ENCODE data around the gene TBX5. TPM values are rescaled to one million over a fixed set of nuclear protein-coding genes. Genes with fewer than 3 reads are reported as not detected.

TBX5 gene
- not detected for total RNA-seq

- no peak for DNase-seq
- H3K4me3 Mint-ChIP-seq = no peak within 1 kb of the TSS
- peaks cover 93% of the 10 kb centered on the region for H3K27me3 Mint-ChIP-seq
- H3K9me3 Mint-ChIP-seq = no peaks in the 10 kb centered on the region
- ChIA-PET POLR2A (no interaction called here), CTCF (interaction anchor here (1.5 kb wide), 1 partner anchor 34 kb away, joined by 5 read pairs; no protein-coding TSS in a partner anchor)
- H3K36me3 Mint-ChIP-seq (ENCODE audit: low read depth) = peaks cover 4% of the 10 kb centered on the region
- peaks cover 4% of the 10 kb centered on the region for H3K4me1 Mint-ChIP-seq
- peak within 1 kb of the TSS; percentile 16 for H3K27ac Mint-ChIP-seq
Measured at GRCh38 chr12:114405519-114406271, at the start of gene TBX5. Gene TBX5 (minus strand): TSS chr12:114406144. CDS start chr12:114403898, 2,246 bp downstream.

DNA sequence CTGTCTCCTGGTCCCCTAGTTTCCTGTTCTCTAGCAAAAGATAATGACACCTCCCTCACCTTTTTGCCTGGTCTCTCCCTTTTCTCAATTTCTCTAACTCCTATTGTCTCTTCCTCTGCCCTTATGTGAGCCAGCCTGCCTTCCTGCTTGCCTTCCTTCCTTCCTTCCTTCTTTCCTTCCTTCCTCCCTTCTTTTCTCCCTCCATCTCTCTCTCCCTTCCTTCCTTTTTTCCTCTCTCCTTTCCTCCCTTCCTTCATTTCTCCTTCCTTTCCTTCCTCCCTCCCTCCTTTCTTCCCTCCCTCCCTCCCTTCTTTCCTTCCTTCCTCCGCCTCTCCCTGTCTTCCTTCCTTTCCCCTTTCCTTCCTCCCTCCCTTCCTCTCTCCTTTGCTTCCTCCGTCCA lies 45.7 kb upstream of the TBX5 start:
- DNase-seq = no peak
- no peaks in the 10 kb centered on the region for H3K9me3 Mint-ChIP-seq
- no peak overlapping the region for H3K27ac Mint-ChIP-seq
- CTCF ChIA-PET = no interaction called here
- H3K4me3 Mint-ChIP-seq = no peak overlapping the region
- no peaks in the 10 kb centered on the region for H3K4me1 Mint-ChIP-seq
- H3K27me3 Mint-ChIP-seq = peaks cover 47% of the 10 kb centered on the region
- no peaks in the 10 kb centered on the region for H3K36me3 Mint-ChIP-seq (ENCODE audit: low read depth)
- POLR2A ChIA-PET = no interaction called here

DNA sequence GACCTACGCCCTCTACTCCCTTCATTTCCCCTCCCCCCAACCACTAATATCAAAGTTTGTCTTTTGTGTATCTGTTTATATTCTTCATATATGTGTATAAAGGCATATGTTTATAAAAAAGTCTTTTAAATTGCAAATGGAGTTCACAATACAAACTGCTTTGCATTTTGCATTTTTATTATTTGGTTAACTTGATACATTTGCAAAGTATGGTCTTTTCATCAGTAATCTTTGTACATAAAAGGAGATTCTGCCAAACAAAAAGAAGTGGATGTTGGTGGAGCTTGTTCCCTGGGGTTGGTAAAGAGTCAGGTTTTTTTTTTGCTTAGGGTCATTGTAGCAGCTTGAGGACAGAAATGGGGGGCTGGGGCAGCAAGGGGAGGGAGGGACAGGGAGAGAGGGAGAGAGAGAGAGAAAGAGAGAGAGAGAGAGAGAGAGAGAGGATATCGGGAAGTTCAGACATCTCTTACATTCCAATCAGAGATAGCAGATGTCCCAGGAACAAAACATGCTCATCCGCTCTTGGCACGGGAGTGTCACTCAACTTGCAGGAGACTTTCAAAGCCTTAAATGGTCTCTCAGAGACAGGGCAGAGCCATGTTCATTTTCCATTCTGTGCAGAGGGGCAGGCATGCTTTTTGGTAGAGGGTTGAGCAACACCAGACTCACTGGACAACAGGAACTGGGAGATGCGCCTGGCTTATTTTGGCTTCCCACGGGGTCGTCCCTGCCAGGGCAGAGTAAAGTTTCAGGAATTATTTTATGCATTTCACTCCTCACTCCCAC lies 44.8 kb upstream of the TBX5 start:
- H3K36me3 Mint-ChIP-seq (ENCODE audit: low read depth) = no peaks in the 10 kb centered on the region
- H3K27ac Mint-ChIP-seq = no peak overlapping the region
- ChIA-PET CTCF (no interaction called here), POLR2A (no interaction called here)
- no peak for DNase-seq
- no peaks in the 10 kb centered on the region for H3K4me1 Mint-ChIP-seq
- no peak overlapping the region for H3K4me3 Mint-ChIP-seq
- peaks cover 56% of the 10 kb centered on the region for H3K27me3 Mint-ChIP-seq
- H3K9me3 Mint-ChIP-seq = no peaks in the 10 kb centered on the region

- CTCF ChIA-PET = no interaction called here
- no peaks in the 10 kb centered on the region for H3K4me1 Mint-ChIP-seq
- no peaks in the 10 kb centered on the region for H3K9me3 Mint-ChIP-seq
- no peak overlapping the region for H3K4me3 Mint-ChIP-seq
- POLR2A ChIA-PET = no interaction called here
- DNase-seq = no peak
- peaks cover 61% of the 10 kb centered on the region for H3K27me3 Mint-ChIP-seq
- no peak overlapping the region for H3K27ac Mint-ChIP-seq
- no peaks in the 10 kb centered on the region for H3K36me3 Mint-ChIP-seq (ENCODE audit: low read depth)
Measured at GRCh38 chr12:114450019-114450418, 44.1 kb upstream of the TBX5 start.

GRCh38 chr12:114448618-114448933 lies 42.6 kb upstream of the TBX5 start:
- ChIA-PET CTCF (no interaction called here), POLR2A (no interaction called here)
- H3K27ac Mint-ChIP-seq = no peak overlapping the region
- H3K4me3 Mint-ChIP-seq = no peak overlapping the region
- H3K9me3 Mint-ChIP-seq = no peaks in the 10 kb centered on the region
- no peak for DNase-seq
- H3K4me1 Mint-ChIP-seq = no peaks in the 10 kb centered on the region
- H3K27me3 Mint-ChIP-seq = peaks cover 75% of the 10 kb centered on the region
- no peaks in the 10 kb centered on the region for H3K36me3 Mint-ChIP-seq (ENCODE audit: low read depth)

DNA sequence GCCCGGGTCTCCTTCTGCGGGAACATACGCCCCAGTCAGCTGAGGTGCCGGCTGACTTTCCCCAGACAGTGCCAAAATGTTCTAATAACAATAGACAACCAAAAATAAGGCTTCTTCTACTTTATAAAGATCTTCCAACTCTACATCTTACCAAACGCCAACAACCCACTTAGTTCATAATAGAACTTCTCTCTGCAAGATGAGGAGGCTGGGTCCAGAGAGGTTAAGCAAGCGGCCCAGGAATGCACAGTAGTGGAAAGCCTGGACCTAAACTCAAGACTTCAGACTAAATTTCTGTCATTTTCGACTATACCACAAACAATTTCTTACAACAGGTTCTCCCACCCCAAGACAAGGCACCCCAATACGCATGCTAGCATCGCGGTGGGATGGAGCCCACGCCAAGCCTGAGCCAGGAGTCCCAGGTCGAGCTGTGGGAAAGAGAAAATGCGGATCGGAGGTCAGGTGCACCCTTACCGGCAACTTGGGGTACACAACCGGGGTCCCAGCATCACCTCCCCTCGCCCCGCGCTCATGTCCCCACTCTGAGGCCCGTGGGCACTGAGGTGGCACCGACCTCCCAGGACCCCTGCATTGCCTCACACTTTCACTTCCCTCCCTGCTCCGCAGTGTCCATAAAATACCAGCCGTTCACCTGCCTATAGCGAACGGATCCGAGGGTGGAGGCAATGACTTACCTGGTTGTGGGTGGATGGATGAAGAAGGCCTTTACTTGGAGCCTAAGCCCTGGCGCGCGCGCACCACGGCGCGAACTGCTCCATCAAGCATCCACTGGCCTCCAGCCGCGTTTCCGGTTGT lies 42.1 kb upstream of the TBX5 start:
- CTCF ChIA-PET = no interaction called here
- Mint-ChIP-seq H3K27me3 (peaks cover 81% of the 10 kb centered on the region), H3K36me3 (ENCODE audit: low read depth) (no peaks in the 10 kb centered on the region), H3K4me3 (no peak overlapping the region), H3K4me1 (no peaks in the 10 kb centered on the region), H3K27ac (no peak overlapping the region), H3K9me3 (no peaks in the 10 kb centered on the region)
- no peak for DNase-seq
- POLR2A ChIA-PET = no interaction called here

GRCh38 chr12:114447274-114447716 lies 41.4 kb upstream of the TBX5 start:
- Mint-ChIP-seq H3K27ac (no peak overlapping the region), H3K36me3 (ENCODE audit: low read depth) (no peaks in the 10 kb centered on the region), H3K9me3 (no peaks in the 10 kb centered on the region), H3K4me3 (no peak overlapping the region), H3K27me3 (peaks cover 88% of the 10 kb centered on the region), H3K4me1 (no peaks in the 10 kb centered on the region)
- ChIA-PET CTCF (interaction anchor here (0.8 kb wide), 1 partner anchor 22 kb away, joined by 3 read pairs; no protein-coding TSS in a partner anchor), POLR2A (no interaction called here)
- DNase-seq = no peak

GRCh38 chr12:114445401-114446323 lies 39.7 kb upstream of the TBX5 start:
- Mint-ChIP-seq H3K4me3 (no peak overlapping the region), H3K27me3 (peaks cover 91% of the 10 kb centered on the region), H3K9me3 (no peaks in the 10 kb centered on the region), H3K36me3 (ENCODE audit: low read depth) (no peaks in the 10 kb centered on the region), H3K27ac (no peak overlapping the region), H3K4me1 (no peaks in the 10 kb centered on the region)
- CTCF ChIA-PET = no interaction called here
- no peak for DNase-seq
- POLR2A ChIA-PET = no interaction called here

DNA sequence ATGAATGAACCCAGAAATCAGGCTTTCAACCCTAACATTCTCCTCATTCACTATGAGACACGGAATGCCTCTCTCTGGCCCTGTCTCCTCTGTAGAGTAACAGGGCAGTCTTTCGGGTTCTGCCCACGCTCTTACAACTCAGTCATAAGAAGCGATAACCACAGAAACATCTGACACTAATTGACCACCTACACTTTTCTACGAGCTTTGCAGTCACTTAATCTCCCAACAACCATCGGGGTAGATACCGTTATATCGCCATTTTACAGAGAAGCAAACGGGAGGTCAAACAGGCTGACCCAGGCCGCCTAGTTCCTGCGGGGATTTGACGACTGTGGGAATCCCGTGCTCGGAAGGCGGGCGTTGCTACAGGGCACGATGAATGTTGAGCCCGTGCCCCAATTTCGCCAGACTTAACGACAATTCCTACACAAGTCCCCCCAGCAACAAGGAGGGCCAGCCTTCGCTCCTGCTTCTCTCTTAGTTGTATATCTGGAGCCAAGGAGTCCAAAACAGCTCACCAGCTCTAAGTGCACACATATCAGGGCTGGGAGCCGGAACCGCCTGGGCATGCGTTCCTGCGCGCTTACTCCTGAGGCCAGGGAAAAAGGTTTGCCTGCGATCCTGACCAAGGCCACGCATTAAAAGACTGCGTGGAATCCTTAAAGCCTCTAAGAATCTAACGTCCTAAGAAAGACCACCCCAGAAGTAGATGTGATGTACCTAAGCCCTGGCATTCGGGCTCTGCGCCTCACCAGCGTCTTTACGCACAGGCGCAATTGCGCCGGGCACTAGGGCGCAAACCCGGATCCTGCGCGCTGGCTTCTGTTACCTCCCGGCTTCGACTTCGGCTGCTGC lies 38.7 kb upstream of the TBX5 start:
- peak overlapping the region; percentile 30 for H3K4me3 Mint-ChIP-seq
- no peak overlapping the region for H3K27ac Mint-ChIP-seq
- H3K9me3 Mint-ChIP-seq = no peaks in the 10 kb centered on the region
- DNase-seq = no peak
- H3K4me1 Mint-ChIP-seq = no peaks in the 10 kb centered on the region
- H3K36me3 Mint-ChIP-seq (ENCODE audit: low read depth) = no peaks in the 10 kb centered on the region
- H3K27me3 Mint-ChIP-seq = peaks cover 91% of the 10 kb centered on the region
- ChIA-PET POLR2A (no interaction called here), CTCF (interaction anchor here (1.6 kb wide), 1 partner anchor 35 kb away, joined by 5 read pairs; no protein-coding TSS in a partner anchor)

DNA sequence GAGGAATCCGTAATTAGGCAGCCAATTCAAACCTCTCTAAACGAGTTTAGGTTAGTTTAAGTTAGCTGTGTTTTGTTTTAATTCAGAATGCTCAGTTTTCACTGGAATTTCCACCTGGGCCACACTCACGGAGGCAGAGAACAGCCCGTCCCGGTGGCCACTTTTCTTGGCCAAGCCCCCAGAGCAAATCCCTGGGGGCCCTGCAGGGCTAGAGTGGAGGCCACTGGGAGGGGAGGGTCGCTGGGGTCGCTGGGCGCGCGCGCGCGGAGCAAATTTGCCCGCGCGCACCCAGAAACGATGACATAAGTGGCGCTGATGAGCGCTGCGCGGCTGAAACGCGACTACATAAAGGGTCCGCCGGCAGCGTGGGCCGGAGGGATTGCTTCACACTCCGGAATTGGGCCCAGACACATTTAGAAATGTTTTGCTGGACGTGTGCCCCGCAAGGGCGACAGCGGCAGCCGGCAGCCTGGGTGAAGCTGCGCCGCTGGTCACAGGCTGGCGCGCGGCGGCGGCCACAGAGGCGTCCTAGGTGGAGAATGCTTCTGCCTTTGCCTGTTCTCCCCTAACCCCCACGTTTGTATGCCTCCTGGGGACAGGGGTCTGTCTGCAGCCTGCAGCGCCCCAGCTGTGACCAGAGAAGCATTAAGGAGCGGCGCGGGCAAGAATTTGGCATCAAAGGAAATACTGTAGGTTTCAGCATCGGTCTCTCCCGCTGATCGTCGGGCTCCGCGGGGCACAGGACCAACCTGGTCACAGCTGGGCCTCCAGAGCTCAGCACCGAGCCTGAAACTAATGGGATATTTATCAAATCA lies 37.9 kb upstream of the TBX5 start:
- Mint-ChIP-seq H3K4me1 (no peaks in the 10 kb centered on the region), H3K9me3 (no peaks in the 10 kb centered on the region), H3K27me3 (peaks cover 89% of the 10 kb centered on the region), H3K4me3 (no peak overlapping the region), H3K36me3 (ENCODE audit: low read depth) (no peaks in the 10 kb centered on the region), H3K27ac (no peak overlapping the region)
- POLR2A ChIA-PET = no interaction called here
- CTCF ChIA-PET = interaction anchor here (1.6 kb wide), 1 partner anchor 35 kb away, joined by 5 read pairs; no protein-coding TSS in a partner anchor
- no peak for DNase-seq

DNA sequence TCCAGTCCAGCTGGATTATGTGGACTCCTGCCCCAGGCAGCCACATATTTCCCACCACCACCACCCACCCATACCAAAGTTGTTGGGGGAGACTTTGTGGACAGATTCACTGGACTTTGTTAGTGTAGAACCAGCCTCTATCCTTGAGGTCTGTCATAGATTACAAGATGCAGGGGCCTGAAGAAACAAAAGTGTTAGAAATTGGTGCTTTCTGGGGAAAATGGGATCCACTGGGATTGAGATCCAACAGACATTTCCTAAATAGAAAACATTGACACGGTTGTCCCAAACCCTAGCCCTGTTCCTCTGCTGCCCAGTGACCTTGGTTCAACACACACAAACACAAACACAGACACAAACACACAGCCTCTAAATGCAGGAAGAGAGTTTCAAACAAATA lies 36.6 kb upstream of the TBX5 start:
- Mint-ChIP-seq H3K4me3 (no peak overlapping the region), H3K9me3 (no peaks in the 10 kb centered on the region), H3K27me3 (peaks cover 92% of the 10 kb centered on the region), H3K36me3 (ENCODE audit: low read depth) (no peaks in the 10 kb centered on the region), H3K27ac (no peak overlapping the region), H3K4me1 (no peaks in the 10 kb centered on the region)
- no peak for DNase-seq
- ChIA-PET CTCF (interaction anchor here (1.6 kb wide), 1 partner anchor 33 kb away, joined by 5 read pairs; no protein-coding TSS in a partner anchor), POLR2A (no interaction called here)

All from activated CD4-positive, alpha-beta T cell treated with anti-CD3 and anti-CD28 coated beads, Interleukin-2, amount 10 ng/mL, durations not matched to agents 7 days and 5 days (primary cell).